Endothelial cell of umbilical vein (primary cell): ENCODE data around the gene ZNF423. TPM values are rescaled to one million over a fixed set of nuclear protein-coding genes. Genes with fewer than 3 reads are reported as not detected.

Experiments
- BruUV-seq: library from RNA; stranded (reverse); fragments of 400-500 nt; replicated peaks from 2 replicates; lab custom pipeline; 2021; lab: Mats Ljungman, UMichigan
- CTCF ChIA-PET: fragments of 300-600, 350-600 bp; sonication (Branson Sonifier 250); formaldehyde crosslinking; loops from one replicate; lab custom pipeline; 2021; ENCODE audit warnings: antibody characterized with exemption, inconsistent platforms; lab: Charles Lee
- POLR2A ChIA-PET: fragments of 300-600, 350-600 bp; sonication (Branson Sonifier 250); formaldehyde crosslinking; loops from one replicate; lab custom pipeline; 2021; ENCODE audit warnings: antibody characterized with exemption, inconsistent platforms; lab: Charles Lee
- DNase-seq: peaks from one replicate; pipeline ENCODE4 v3.0.0-alpha.2; 2011; ENCODE audit warnings: low read depth, low spot score
- FAIRE-seq: peaks from 2 replicates; lab custom pipeline; 2011; peaks lifted over from hg19 to GRCh38; lab: Jason Lieb, UNC
- H2AFZ ChIP-seq: 2 replicates; pipeline ENCODE4 v1.6.0; 2012; ENCODE audit warnings: low read depth, low read length, control low read depth, inconsistent platforms
- H3K27ac ChIP-seq: 2 replicates; pipeline ENCODE4 v1.5.1; 2011; ENCODE audit warnings: low read depth, mild to moderate bottlenecking, control low read depth, low read length, moderate library complexity; ENCODE audit not compliant: insufficient read depth
- H3K27me3 ChIP-seq, 2 experiments: 2 replicates each; pipeline versions ENCODE4 v1.6.0 to v1.6.1; 2011; ENCODE audit warnings: low read length in 2 of 2, mixed read lengths in 1 of 2; ENCODE audit not compliant: control insufficient read depth in 2 of 2, insufficient read depth in 2 of 2
- H3K36me3 ChIP-seq, 2 experiments: 2 replicates in 1 of 2; 3 replicates in 1 of 2; pipeline ENCODE4 v1.5.1; 2011; ENCODE audit warnings: low read length in 2 of 2, mild to moderate bottlenecking in 1 of 2, moderate library complexity in 1 of 2; ENCODE audit not compliant: control insufficient read depth in 2 of 2, insufficient read depth in 2 of 2; ENCODE audit errors: extremely low read depth in 1 of 2
- H3K4me1 ChIP-seq: 3 replicates; pipeline ENCODE4 v1.5.1; 2011; ENCODE audit warnings: mild to moderate bottlenecking, low read length; ENCODE audit not compliant: control insufficient read depth, insufficient read depth; ENCODE audit errors: extremely low read depth
- H3K4me2 ChIP-seq: 2 replicates; pipeline ENCODE4 v1.6.1; 2011; ENCODE audit warnings: low read length, control low read depth, mixed read lengths; ENCODE audit not compliant: insufficient read depth
- H3K4me3 ChIP-seq, 3 experiments: fragments of 200-600 bp in 1 of 3; sonication (generic), shearing (Covaris generic) in 1 of 3; replicated peaks in 1 of 3; 2 replicates each; pipeline ENCODE4 v1.5.1; 2011 to 2016; ENCODE audit warnings: control low read depth in 3 of 3, low read length in 3 of 3, mild to moderate bottlenecking in 2 of 3, inconsistent platforms in 1 of 3, low read depth in 1 of 3, moderate library complexity in 1 of 3; ENCODE audit not compliant: insufficient read depth in 1 of 3
- H3K79me2 ChIP-seq: 2 replicates; pipeline ENCODE4 v1.6.0; 2012; ENCODE audit warnings: low read length, inconsistent platforms; ENCODE audit not compliant: control insufficient read depth, insufficient read depth
- H3K9ac ChIP-seq: replicated peaks from 2 replicates; pipeline ENCODE3; 2011; ENCODE audit warnings: low read length, control low read depth; ENCODE audit not compliant: insufficient read depth; ENCODE audit errors: extremely low read depth
- H3K9me1 ChIP-seq: replicated peaks from 3 replicates; pipeline ENCODE4 v1.6.0; 2011; ENCODE audit warnings: mild to moderate bottlenecking, low read length; ENCODE audit not compliant: control insufficient read depth, insufficient read depth; ENCODE audit errors: extremely low read depth
- H3K9me3 ChIP-seq: replicated peaks from 2 replicates; pipeline ENCODE4 v1.5.1; 2012; ENCODE audit warnings: low read length, inconsistent platforms; ENCODE audit not compliant: control insufficient read depth, insufficient read depth
- H4K20me1 ChIP-seq: replicated peaks from 2 replicates; pipeline ENCODE3; 2011; ENCODE audit warnings: mild to moderate bottlenecking, low read length; ENCODE audit not compliant: control insufficient read depth, insufficient read depth; ENCODE audit errors: extremely low read depth
- CTCF ChIP-seq, 2 donors: IDR thresholded peaks; 1 replicate in 1 of 2; 2 replicates in 1 of 2; pipeline ENCODE4 v1.5.1; 2011; ENCODE audit warnings: low read length in 2 of 2, mild to moderate bottlenecking in 2 of 2, moderate library complexity in 2 of 2, control low read depth in 1 of 2, inconsistent platforms in 1 of 2, low read depth in 1 of 2; ENCODE audit not compliant: insufficient read depth in 1 of 2; ENCODE audit errors: extremely low read depth in 1 of 2
- EZH2 ChIP-seq: IDR thresholded peaks from 2 replicates; pipeline ENCODE4 v1.6.1; 2012; ENCODE audit warnings: borderline replicate concordance, low read depth, mild to moderate bottlenecking, moderate library complexity, low read length, inconsistent platforms; ENCODE audit not compliant: severe bottlenecking
- FOS ChIP-seq: IDR thresholded peaks from 2 replicates; pipeline ENCODE4 v1.6.1; 2011; ENCODE audit warnings: mild to moderate bottlenecking, low read length, moderate library complexity, borderline replicate concordance; ENCODE audit not compliant: insufficient read depth
- JUN ChIP-seq: IDR thresholded peaks from 2 replicates; pipeline ENCODE4 v1.6.1; 2011; ENCODE audit warnings: borderline replicate concordance, low read depth; ENCODE audit not compliant: insufficient read length, insufficient read depth
- MAX ChIP-seq: IDR thresholded peaks from 2 replicates; pipeline ENCODE4 v1.6.1; 2011; ENCODE audit not compliant: insufficient read depth, insufficient read length
- POLR2A ChIP-seq: IDR thresholded peaks from 2 replicates; pipeline ENCODE4 v1.6.1; 2012; ENCODE audit warnings: low read depth, mild to moderate bottlenecking, control low read depth, low read length
- POLR2AphosphoS5 ChIP-seq: IDR thresholded peaks from 2 replicates; pipeline ENCODE4 v1.6.1; 2012; ENCODE audit warnings: low read depth, mild to moderate bottlenecking, control low read depth, low read length, moderate library complexity; ENCODE audit not compliant: insufficient read depth
- dilution Hi-C: fragments of 300-500 bp; cut with MboI; formaldehyde crosslinking; loops from one replicate; pipeline ENCODE4 v1.15.0; 2019; ENCODE audit warnings: low sequenced_read_pairs; ENCODE audit not compliant: extremely low pct_ligation_motif_present
- intact Hi-C: fragments of 100-400 bp; cut with micrococcal nuclease; formaldehyde crosslinking; loops from one replicate; pipeline ENCODE4 v1.10.0; 2022
- polyA plus RNA-seq, 4 experiments: library from polyadenylated mRNA; depleted of rRNA in 3 of 4; stranded (reverse) in 3 of 4; unstranded in 1 of 4; fragments of >200 nt; gene quantifications; 2 replicates each; pipeline versions ENCODE4 v1.2.1 to v1.2.3, GENCODE V29; 2011 to 2012; ENCODE audit warnings: missing spikeins in 1 of 4
- total RNA-seq: library from RNA; stranded (reverse); gene quantifications from 2 replicates; pipeline ENCODE4 v1.2.3, GENCODE V29; 2021

The ZNF423 gene
- total and polyA plus RNA-seq, 2 donors (not counting 3 experiments of a cell fraction or from before 2014, with no cell fraction given), result 2.2 to 8.1 TPM

GRCh38 chr16:49503256-49504022 is 352.5 kb downstream of the ZNF423 start:
- intact Hi-C loops, result no loop called here

More at GRCh38 chr16:49503256-49504022, 352.5 kb downstream of the ZNF423 start:
- H3K27me3 ChIP-seq, result no peaks in the 10 kb centered on the region
- TF ChIP-seq JUN (no peak), MAX (no peak), CTCF (IDR thresholded peaks at IDR 0.05; ENCODE audit: extremely low read depth in 1 of 2, insufficient read depth in 1 of 2, low read depth in 1 of 2, low read length in 2 of 2) (no peak), EZH2 (no peak), POLR2A (no peak), FOS (no peak), POLR2AphosphoS5 (no peak)
- no peak for DNase-seq
- no peaks in the 10 kb centered on the region for H4K20me1 ChIP-seq
- no peaks in the 10 kb centered on the region for H3K9me1 ChIP-seq
- no peak overlapping the region for H3K27ac ChIP-seq
- dilution Hi-C loops, result no loop called here
- no peak overlapping the region for H2AFZ ChIP-seq
- no peaks in the 10 kb centered on the region for H3K36me3 ChIP-seq
- H3K4me2 ChIP-seq, result no peak overlapping the region
- no peak overlapping the region for H3K9ac ChIP-seq
- CTCF ChIA-PET, result no interaction called here
- H3K4me3 ChIP-seq, result no peak overlapping the region
- H3K79me2 ChIP-seq, result no peaks in the 10 kb centered on the region
- POLR2A ChIA-PET, result no interaction called here
- no TSS peak for BruUV-seq
- FAIRE-seq, result no peak
- H3K4me1 ChIP-seq, result no peaks in the 10 kb centered on the region
- no peaks in the 10 kb centered on the region for H3K9me3 ChIP-seq
